B cell (primary cell): ENCODE data around the gene HPS5.
"Not testable (repeated sequence)": the region's sequence is repeated elsewhere in the genome, so short reads cannot be mapped to it uniquely, and the experiment has no call there.

Experiments used
- EZH2 ChIP-seq: IDR thresholded peaks from 2 replicates; pipeline ENCODE4 v1.6.1; 2012; ENCODE audit warnings: borderline replicate concordance, low read depth, mild to moderate bottlenecking, moderate library complexity, low read length; ENCODE audit not compliant: insufficient read depth, poor library complexity, severe bottlenecking
- TF ChIP-seq, protein P1 (sequence below): fragments of 200-600 bp; IDR thresholded peaks from one replicate; pipeline ENCODE4 v1.8.0; 2022; ENCODE audit warnings: antibody characterized with exemption, mild to moderate bottlenecking

DNA sequence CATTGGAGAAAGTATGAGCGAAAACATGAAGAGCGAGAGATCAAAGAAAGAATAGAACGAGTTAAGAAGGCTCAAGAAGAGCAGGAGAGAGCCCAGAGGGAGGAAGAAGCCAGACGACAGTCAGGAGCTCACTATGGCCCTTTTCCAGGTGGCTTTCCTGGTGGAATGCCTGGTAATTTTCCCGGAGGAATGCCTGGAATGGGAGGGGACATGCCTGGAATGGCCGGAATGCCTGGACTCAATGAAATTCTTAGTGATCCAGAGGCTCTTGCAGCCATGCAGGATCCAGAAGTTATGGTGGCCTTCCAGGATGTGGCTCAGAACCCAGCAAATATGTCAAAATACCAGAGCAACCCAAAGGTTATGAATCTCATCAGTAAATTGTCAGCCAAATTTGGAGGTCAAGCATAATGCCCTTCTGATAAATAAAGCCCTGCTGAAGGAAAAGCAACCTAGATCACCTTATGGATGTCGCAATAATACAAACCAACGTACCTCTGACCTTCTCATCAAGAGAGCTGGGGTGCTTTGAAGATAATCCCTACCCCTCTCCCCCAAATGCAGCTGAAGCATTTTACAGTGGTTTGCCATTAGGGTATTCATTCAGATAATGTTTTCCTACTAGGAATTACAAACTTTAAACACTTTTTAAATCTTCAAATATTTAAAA, 59.1 kb downstream of the HPS5 start:
- TF ChIP-seq, protein P1, sequence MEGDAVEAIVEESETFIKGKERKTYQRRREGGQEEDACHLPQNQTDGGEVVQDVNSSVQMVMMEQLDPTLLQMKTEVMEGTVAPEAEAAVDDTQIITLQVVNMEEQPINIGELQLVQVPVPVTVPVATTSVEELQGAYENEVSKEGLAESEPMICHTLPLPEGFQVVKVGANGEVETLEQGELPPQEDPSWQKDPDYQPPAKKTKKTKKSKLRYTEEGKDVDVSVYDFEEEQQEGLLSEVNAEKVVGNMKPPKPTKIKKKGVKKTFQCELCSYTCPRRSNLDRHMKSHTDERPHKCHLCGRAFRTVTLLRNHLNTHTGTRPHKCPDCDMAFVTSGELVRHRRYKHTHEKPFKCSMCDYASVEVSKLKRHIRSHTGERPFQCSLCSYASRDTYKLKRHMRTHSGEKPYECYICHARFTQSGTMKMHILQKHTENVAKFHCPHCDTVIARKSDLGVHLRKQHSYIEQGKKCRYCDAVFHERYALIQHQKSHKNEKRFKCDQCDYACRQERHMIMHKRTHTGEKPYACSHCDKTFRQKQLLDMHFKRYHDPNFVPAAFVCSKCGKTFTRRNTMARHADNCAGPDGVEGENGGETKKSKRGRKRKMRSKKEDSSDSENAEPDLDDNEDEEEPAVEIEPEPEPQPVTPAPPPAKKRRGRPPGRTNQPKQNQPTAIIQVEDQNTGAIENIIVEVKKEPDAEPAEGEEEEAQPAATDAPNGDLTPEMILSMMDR: not testable (repeated sequence)
- not testable (repeated sequence) for TF ChIP-seq EZH2
